Measurements from ENCODE around the gene TSPAN33.
"Not testable (repeated sequence)": the region's sequence is repeated elsewhere in the genome, so short reads cannot be mapped to it uniquely, and the experiment has no call there.

The TSPAN33 gene

DNA sequence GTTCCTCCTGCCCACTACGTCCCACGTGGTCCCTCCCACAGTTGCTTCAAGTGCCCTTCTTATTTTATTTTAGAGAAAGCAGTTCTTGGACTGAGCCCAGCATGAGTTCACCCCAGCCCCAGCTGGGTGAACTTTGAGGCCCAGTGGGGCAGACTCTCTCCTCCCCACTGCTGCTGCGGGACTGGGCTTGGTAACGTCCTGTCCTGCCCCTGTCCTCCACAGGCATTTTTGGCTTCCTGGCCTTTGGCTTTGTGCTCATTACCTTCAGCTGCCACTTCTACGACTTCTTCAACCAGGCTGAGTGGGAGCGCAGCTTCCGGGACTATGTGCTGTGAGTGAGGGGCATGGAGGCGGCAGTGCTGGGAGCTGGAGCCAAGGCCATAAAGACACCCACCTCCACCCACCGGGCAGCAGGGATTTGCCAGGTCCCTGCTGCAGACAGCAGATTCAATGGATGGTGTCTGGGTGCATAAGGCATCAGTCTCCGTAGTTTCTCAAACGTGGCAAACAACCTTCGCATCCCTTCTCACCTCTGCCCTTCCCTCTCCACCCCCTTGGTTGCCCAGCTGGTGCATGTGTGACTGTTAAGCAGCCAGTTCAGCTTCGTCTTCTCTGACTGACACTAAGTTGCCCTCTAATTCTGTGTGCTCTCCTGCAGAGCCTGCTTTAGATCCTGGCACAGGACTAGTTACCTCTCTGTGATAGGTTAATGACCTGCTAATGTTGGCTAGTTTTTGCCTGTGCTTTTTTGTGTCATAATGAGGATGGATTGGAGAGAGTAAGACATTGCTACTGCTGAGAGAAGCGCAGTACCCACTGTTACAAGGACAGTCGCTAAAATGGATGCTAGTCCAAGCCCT, 64.8 kb downstream of the TSPAN33 start:
- ATAC-seq: no peak

DNA sequence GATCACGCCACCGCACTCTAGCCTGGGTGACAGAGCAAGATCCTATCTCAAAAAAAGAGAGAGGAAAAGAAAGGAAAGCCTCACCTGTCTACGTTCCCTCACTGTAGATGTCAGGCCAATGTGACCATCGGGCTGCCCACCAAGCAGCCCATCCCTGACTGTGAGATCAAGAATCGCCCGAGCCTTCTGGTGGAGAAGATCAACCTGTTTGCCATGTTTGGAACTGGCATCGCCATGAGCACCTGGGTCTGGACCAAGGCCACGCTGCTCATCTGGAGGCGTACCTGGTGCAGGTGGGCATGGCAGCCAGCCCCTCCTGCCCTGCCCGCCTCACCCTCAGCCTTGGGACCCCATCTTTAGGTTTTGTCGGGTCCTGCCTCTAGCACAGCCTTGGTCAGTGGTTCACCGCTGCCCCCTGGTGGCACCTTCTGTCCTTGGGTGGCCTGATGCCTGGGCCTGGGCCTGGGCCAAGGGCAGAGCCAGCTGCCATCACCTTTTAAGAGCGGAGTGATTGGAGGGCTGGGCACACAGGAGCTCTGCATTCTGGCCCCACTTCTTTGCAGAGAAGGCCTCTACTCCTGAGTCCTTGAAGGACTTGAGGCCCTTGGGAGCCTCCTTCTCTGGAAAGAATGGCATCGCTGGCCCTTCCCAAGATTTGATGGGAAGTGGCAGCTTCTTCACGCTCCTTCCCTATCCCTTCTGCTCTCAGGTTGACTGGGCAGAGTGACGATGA, 65.9 kb downstream of the TSPAN33 start:
- ATAC-seq: peak; percentile 67 to 73

DNA sequence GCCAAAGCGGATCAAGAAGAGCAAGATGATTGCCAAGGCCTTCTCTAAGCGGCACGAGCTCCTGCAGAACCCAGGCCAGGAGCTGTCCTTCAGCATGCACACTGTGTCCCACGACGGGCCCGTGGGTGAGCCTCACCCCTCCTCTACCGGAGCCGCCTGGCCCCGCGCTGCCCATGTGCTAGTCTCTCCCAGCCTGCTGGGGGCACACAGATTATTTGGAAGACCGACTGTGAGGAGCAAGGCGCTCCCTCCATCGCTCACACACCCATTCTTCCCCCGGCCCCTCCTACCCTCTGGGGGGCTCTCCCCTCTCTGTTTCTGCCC, 66.4 kb downstream of the TSPAN33 start:
- ATAC-seq: no peak

DNA sequence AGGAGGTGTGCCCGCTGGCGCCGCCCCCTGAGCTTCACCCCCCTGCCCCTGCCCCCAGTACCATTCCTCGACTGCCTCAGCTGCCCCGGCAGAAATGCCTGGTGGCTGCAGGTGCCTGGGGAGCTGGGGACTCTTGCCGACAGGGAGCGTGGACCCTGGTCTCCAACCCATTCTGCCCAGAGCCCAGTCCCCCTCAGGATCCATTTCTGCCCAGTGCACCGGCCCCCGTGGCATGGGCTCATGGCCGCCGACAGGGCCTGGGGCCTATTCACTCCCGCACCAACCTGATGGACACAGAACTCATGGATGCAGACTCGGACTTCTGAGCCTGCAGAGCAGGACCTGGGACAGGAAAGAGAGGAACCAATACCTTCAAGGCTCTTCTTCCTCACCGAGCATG, 67.6 kb downstream of the TSPAN33 start:
- no peak for ATAC-seq

DNA sequence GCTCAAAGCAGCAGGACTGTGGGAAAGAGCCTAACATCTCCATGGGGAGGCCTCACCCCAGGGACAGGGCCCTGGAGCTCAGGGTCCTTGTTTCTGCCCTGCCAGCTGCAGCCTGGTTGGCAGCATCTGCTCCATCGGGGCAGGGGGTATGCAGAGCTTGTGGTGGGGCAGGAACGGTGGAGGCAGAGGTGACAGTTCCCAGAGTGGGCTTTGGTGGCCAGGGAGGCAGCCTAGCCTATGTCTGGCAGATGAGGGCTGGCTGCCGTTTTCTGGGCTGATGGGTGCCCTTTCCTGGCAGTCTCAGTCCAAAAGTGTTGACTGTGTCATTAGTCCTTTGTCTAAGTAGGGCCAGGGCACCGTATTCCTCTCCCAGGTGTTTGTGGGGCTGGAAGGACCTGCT, 68.1 kb downstream of the TSPAN33 start:
- no peak for ATAC-seq

DNA sequence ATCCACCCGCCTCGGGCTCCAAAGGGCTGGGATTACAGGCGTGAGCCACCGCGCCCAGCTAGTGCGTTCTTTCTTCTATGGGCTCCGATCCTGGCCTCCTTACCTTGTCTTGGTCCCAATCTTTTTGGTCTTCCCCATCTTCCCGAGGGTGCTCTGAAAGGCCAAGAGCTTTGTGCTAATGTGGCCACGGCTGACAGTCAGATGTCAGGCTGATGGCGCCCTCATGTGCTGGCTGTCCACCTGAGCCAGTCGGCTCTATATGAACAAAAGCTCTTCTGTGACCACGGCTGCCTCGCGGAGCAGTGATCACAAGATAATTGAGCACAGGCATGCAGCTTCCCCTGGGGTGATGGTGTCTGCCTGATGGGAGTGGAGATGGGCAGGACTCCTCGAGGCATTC, 69.3 kb downstream of the TSPAN33 start:
- ATAC-seq: no peak

DNA sequence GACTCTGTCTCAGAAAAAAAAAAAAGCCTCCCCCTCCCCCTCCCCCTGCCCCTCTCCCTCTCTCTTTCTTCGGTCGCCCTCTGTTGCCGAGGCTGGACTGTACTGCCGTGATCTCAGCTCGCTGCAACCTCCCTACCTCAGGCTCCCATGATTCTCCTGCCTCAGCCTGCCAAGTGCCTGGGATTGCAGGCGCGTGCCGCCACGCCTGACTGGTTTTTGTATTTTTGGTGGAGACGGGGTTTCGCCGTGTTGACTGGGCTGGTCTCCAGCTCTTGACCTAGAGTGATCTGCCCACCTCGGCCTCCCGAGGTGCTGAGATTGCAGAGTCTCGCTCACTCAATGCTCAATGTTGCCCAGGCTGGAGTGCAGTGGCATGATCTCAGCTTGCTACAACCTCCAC, 71.2 kb downstream of the TSPAN33 start:
- ATAC-seq: not testable (repeated sequence)

DNA sequence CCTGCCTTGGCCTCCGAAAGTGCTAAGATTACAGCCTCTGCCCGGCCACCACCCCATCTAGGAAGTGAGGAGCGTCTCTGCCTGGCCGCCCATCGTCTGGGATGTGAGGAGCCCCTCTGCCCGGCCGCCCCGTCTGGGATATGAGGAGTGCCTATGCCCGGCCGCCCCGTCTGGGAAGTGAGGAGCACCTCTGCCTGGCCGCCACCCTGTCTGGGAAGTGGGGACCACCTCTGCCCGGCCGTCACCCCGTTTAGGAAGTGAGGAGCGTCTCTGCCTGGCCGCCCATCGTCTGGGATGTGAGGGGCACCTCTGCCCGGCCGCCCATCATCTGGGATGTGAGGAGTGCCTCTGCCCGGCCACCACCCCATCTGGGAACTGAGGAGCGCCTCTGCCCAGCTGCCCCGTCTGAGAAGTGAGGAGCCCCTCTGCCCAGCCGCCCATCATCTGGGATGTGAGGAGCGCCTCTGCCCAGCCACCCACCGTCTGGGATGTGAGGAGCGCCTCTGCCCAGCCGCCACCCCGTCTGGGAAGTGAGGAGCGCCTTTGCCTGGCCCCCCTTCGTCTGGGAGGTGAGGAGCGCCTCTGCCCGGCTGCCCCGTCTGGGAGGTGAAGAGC, 71.7 kb downstream of the TSPAN33 start:
- not testable (repeated sequence) for ATAC-seq

DNA sequence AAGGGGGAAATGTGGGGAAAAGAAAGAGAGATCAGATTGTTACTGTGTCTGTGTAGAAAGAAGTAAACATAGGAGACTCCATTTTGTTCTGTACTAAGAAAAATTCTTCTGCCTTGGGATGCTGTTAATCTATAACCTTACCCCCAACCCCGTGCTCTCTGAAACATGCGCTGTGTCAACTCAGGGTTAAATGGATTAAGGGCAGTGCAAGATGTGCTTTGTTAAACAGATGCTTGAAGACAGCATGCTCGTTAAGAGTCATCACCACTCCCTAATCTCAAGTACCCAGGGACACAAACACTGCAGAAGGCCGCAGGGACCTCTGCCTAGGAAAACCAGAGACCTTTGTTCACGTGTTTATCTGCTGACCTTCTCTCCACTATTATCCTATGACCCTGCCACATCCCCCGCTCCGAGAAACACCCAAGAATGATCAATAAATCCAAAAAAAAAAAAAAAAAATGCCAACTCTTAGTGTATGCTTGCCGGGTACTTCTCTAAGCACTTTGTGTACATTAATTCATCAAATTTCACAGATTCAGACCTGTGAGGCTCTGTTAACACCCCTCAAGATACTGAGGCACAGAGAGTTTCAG, 72.4 kb downstream of the TSPAN33 start:
- not testable (repeated sequence) for ATAC-seq

DNA sequence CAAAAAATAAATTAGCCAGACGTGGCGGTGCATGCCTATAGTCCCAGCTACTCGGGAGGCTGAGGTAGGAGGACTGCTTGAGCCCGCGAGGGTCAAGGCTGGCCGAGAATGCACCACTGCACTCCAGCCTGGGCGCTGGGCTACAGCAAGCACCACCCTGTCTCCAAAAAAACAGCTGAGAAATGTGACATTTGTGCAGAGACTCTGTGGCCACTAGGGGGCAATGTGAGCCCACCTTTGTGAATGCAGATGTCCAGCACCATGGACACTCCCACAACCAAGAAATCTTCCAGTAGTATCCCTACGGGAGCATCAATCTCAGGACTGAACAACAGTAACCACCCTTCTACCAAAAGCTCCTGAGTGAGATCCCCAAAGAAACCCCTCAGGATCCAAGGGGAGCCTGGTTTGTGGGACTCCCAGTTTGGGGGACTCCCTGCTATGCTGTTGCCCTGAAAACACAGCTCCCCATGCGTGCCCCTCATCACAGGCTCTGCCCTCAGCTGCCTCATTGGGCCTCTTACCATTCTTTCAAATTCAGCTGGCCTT, 74.1 kb downstream of the TSPAN33 start:
- ATAC-seq: peak; percentile 77 to 90

DNA sequence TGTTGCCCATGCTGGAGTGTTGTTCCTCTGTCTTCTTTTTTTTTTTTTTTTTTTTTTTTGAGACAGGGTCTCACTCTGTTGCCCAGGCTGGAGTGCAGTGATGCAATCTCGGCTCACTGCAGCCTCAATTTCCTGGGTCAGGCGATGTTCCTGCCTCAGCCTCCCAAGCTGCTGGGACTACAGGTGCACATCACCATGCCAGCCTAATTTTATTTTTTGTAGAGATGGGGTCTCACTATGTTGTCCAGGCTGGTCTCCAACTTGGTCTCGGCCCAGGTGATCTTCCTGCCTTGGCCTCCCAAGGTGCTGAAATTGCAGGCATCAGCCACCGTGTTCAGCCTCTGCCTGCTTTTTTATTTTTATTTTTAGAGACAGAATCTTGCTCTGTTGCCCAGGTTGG, 74.7 kb downstream of the TSPAN33 start:
- not testable (repeated sequence) for ATAC-seq

Data from activated CD4-positive, CD25-positive, alpha-beta regulatory T cell treated with anti-CD3 and anti-CD28 coated beads, Interleukin-2, amount 50 U/mL, for 24 hours (primary cell).